ENCODE data around the gene RPTOR. TPM values are rescaled to one million over a fixed set of nuclear protein-coding genes. Genes with fewer than 3 reads are reported as not detected.

RPTOR gene
- polyA plus RNA-seq, 1 donor from 2014 or later: 8.0 TPM

DNA sequence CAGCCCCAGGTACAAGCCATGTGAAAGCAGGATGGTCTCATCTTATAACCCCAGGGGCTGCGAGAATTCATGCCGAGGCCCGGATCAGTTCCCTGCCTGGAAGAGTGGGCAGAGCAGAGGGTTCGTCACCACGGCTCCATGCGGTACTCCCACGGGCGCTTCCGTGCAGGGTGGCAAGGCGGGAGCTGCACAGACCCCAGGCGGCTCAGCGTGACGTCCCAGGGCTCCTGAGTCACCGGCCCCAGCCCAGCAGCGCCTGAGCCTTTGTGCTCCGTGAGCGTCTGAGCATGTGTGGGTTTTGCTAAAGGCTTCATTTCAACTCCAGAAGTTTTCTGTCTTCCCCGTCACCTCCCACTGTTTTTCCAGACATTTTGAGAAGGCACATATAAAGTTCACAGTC, 375.8 kb downstream of the RPTOR start:
- no peak overlapping the region for H3K9ac ChIP-seq (ENCODE audit: low read length)
- no peaks in the 10 kb centered on the region for H3K79me2 ChIP-seq (replicated peaks; ENCODE audit: insufficient read depth, low read length)
- H3K4me2 ChIP-seq (ENCODE audit: low read length): no peak overlapping the region
- H3K4me3 ChIP-seq (ENCODE audit: low read length): no peak overlapping the region
- H3K27me3 ChIP-seq (ENCODE audit: insufficient read depth, low read depth, low read length): no peaks in the 10 kb centered on the region
- H3K9me3 ChIP-seq (ENCODE audit: low read length): no peaks in the 10 kb centered on the region
- no peak overlapping the region for H2AFZ ChIP-seq (ENCODE audit: low read depth, low read length)
- no peaks in the 10 kb centered on the region for H4K20me1 ChIP-seq (ENCODE audit: insufficient read depth)
- H3K36me3 ChIP-seq (ENCODE audit: insufficient read depth, low read length): no peaks in the 10 kb centered on the region
- H3K27ac ChIP-seq (ENCODE audit: low read length): no peak overlapping the region
- no peaks in the 10 kb centered on the region for H3F3A ChIP-seq (ENCODE audit: insufficient read depth, low read length, poor library complexity, severe bottlenecking)
- TF ChIP-seq EP300 (conservative IDR thresholded peaks at IDR 0.05; ENCODE audit: poor library complexity, severe bottlenecking) (no peak), RAD21 (conservative IDR thresholded peaks at IDR 0.05) (no peak), TAF1 (IDR thresholded peaks at IDR 0.05; ENCODE audit: low read depth) (no peak), EZH2 (IDR thresholded peaks at IDR 0.05; ENCODE audit: borderline replicate concordance, insufficient read depth, low read length, poor library complexity, severe bottlenecking) (no peak), POLR2AphosphoS5 (IDR thresholded peaks at IDR 0.05) (no peak), SMC3 (conservative IDR thresholded peaks at IDR 0.05; ENCODE audit: poor library complexity) (no peak), MXI1 (conservative IDR thresholded peaks at IDR 0.05; ENCODE audit: poor library complexity, severe bottlenecking) (no peak)
- TF ChIP-seq, protein P1, sequence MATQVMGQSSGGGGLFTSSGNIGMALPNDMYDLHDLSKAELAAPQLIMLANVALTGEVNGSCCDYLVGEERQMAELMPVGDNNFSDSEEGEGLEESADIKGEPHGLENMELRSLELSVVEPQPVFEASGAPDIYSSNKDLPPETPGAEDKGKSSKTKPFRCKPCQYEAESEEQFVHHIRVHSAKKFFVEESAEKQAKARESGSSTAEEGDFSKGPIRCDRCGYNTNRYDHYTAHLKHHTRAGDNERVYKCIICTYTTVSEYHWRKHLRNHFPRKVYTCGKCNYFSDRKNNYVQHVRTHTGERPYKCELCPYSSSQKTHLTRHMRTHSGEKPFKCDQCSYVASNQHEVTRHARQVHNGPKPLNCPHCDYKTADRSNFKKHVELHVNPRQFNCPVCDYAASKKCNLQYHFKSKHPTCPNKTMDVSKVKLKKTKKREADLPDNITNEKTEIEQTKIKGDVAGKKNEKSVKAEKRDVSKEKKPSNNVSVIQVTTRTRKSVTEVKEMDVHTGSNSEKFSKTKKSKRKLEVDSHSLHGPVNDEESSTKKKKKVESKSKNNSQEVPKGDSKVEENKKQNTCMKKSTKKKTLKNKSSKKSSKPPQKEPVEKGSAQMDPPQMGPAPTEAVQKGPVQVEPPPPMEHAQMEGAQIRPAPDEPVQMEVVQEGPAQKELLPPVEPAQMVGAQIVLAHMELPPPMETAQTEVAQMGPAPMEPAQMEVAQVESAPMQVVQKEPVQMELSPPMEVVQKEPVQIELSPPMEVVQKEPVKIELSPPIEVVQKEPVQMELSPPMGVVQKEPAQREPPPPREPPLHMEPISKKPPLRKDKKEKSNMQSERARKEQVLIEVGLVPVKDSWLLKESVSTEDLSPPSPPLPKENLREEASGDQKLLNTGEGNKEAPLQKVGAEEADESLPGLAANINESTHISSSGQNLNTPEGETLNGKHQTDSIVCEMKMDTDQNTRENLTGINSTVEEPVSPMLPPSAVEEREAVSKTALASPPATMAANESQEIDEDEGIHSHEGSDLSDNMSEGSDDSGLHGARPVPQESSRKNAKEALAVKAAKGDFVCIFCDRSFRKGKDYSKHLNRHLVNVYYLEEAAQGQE (IDR thresholded peaks at IDR 0.05; ENCODE audit: borderline replicate concordance): no peak
- TF ChIP-seq, protein P2, sequence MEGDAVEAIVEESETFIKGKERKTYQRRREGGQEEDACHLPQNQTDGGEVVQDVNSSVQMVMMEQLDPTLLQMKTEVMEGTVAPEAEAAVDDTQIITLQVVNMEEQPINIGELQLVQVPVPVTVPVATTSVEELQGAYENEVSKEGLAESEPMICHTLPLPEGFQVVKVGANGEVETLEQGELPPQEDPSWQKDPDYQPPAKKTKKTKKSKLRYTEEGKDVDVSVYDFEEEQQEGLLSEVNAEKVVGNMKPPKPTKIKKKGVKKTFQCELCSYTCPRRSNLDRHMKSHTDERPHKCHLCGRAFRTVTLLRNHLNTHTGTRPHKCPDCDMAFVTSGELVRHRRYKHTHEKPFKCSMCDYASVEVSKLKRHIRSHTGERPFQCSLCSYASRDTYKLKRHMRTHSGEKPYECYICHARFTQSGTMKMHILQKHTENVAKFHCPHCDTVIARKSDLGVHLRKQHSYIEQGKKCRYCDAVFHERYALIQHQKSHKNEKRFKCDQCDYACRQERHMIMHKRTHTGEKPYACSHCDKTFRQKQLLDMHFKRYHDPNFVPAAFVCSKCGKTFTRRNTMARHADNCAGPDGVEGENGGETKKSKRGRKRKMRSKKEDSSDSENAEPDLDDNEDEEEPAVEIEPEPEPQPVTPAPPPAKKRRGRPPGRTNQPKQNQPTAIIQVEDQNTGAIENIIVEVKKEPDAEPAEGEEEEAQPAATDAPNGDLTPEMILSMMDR (IDR thresholded peaks at IDR 0.05; ENCODE audit: poor library complexity, severe bottlenecking): no peak
- no peaks in the 10 kb centered on the region for H3K9me2 ChIP-seq (ENCODE audit: insufficient read depth, low read length)

DNA sequence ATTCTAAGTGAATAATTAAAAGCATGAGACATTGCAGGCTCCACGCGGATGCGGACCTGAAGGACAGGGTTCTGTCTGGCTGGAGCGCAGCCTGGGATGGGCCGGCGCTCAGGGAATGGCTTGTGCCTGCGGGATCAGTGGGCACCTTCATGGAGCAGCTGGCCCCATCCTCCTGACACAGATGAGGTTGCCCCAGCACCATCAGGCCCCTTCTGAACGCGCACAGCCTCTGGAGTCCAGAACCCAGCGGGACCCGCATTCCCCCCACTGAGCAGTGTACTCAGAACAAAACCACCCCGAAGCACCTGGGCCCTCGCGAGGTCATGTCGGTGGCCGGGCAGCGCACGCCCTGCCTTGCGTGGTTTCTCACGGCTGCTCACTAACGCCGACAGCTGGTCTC, 376.5 kb downstream of the RPTOR start:
- Histone ChIP-seq H3K4me3 (ENCODE audit: low read length) (no peak overlapping the region), H3K27me3 (ENCODE audit: insufficient read depth, low read depth, low read length) (no peaks in the 10 kb centered on the region), H2AFZ (ENCODE audit: low read depth, low read length) (no peak overlapping the region), H3K79me2 (replicated peaks; ENCODE audit: insufficient read depth, low read length) (no peaks in the 10 kb centered on the region), H3K9ac (ENCODE audit: low read length) (no peak overlapping the region), H3K9me2 (ENCODE audit: insufficient read depth, low read length) (no peaks in the 10 kb centered on the region), H3K36me3 (ENCODE audit: insufficient read depth, low read length) (no peaks in the 10 kb centered on the region), H4K20me1 (ENCODE audit: insufficient read depth) (no peaks in the 10 kb centered on the region), H3K27ac (ENCODE audit: low read length) (no peak overlapping the region), H3F3A (ENCODE audit: insufficient read depth, low read length, poor library complexity, severe bottlenecking) (no peaks in the 10 kb centered on the region), H3K9me3 (ENCODE audit: low read length) (no peaks in the 10 kb centered on the region), H3K4me2 (ENCODE audit: low read length) (no peak overlapping the region)
- TF ChIP-seq, protein P1 (IDR thresholded peaks at IDR 0.05; ENCODE audit: borderline replicate concordance): no peak
- TF ChIP-seq EZH2 (IDR thresholded peaks at IDR 0.05; ENCODE audit: borderline replicate concordance, insufficient read depth, low read length, poor library complexity, severe bottlenecking): no peak
- no peak for TF ChIP-seq RAD21 (conservative IDR thresholded peaks at IDR 0.05)
- TF ChIP-seq MXI1 (conservative IDR thresholded peaks at IDR 0.05; ENCODE audit: poor library complexity, severe bottlenecking): no peak
- TF ChIP-seq, protein P2 (IDR thresholded peaks at IDR 0.05; ENCODE audit: poor library complexity, severe bottlenecking): no peak
- no peak for TF ChIP-seq TAF1 (IDR thresholded peaks at IDR 0.05; ENCODE audit: low read depth)
- TF ChIP-seq POLR2AphosphoS5 (IDR thresholded peaks at IDR 0.05): no peak
- TF ChIP-seq EP300 (conservative IDR thresholded peaks at IDR 0.05; ENCODE audit: poor library complexity, severe bottlenecking): no peak
